Heart left ventricle (tissue), 16 donors: ENCODE data around the gene DISP2. TPM values are rescaled to one million over a fixed set of nuclear protein-coding genes. Genes with fewer than 3 reads are reported as not detected.

Experiments
- ATAC-seq, 4 donors: fragments of 200-7000 bp; cut with Tn5 transposase; one replicate each; pipeline ENCODE4 v1.9.1; 2020 to 2022; ENCODE audit warnings: moderate library complexity in 4 of 4, mild to moderate bottlenecking in 3 of 4, moderate number of reproducible peaks in 1 of 4
- DNase-seq, 5 donors: peaks; one replicate each; pipeline ENCODE4 v3.0.0-alpha.2; 2020
- H3K27ac ChIP-seq, 12 donors: fragments of 200-600 bp; sonication (generic) in 4 of 12; one replicate each; pipeline versions ENCODE4 v1.5.0 to v1.8.0; 2016 to 2022; ENCODE audit warnings: mild to moderate bottlenecking in 2 of 12
- H3K27me3 ChIP-seq, 9 donors: fragments of 200-600 bp; sonication (generic) in 2 of 9; one replicate each; pipeline versions ENCODE4 v1.5.1 to v1.8.0; 2016 to 2022; ENCODE audit warnings: mild to moderate bottlenecking in 3 of 9
- H3K36me3 ChIP-seq, 9 donors: fragments of 200-600 bp; sonication (generic) in 2 of 9; one replicate each; pipeline versions ENCODE4 v1.5.0 to v1.8.0; 2018 to 2022; ENCODE audit warnings: mild to moderate bottlenecking in 2 of 9
- H3K4me1 ChIP-seq, 12 donors: fragments of 200-600 bp; sonication (generic) in 4 of 12; one replicate each; pipeline versions ENCODE4 v1.5.0 to v1.8.0; 2016 to 2022; ENCODE audit warnings: mild to moderate bottlenecking in 3 of 12
- H3K4me3 ChIP-seq, 12 donors: fragments of 200-600 bp; sonication (generic) in 4 of 12; one replicate each; pipeline versions ENCODE4 v1.5.0 to v1.8.0; 2017 to 2022; ENCODE audit warnings: mild to moderate bottlenecking in 9 of 12, moderate library complexity in 4 of 12
- H3K9me3 ChIP-seq, 12 donors: fragments of 200-600 bp; sonication (generic) in 4 of 12; one replicate each; pipeline versions ENCODE4 v1.5.0 to v1.8.0; 2016 to 2022; ENCODE audit warnings: mild to moderate bottlenecking in 1 of 12
- CTCF ChIP-seq, 12 donors: fragments of 200-600 bp; sonication (generic) in 4 of 12; IDR thresholded peaks; one replicate each; pipeline versions ENCODE4 v1.5.0 to v1.8.0; 2018 to 2022; ENCODE audit warnings: antibody characterized with exemption in 12 of 12, mild to moderate bottlenecking in 5 of 12
- POLR2A ChIP-seq, 2 donors: fragments of 450-650 bp; IDR thresholded peaks; one replicate each; pipeline ENCODE4 v1.6.1; 2017; ENCODE audit warnings: antibody characterized with exemption in 2 of 2, mild to moderate bottlenecking in 2 of 2, moderate library complexity in 2 of 2
- WGBS, 4 donors: extraction: QIAGEN DNeasy Blood & Tissue Kit in 2 of 4; methylation state at CpG; one replicate each; pipeline versions ENCODE4 v1.1.5 to v1.1.7; 2013 to 2018; 5-methylcytosine and 5-hydroxymethylcytosine counted together
- intact Hi-C, 10 donors: fragments of 100-400 bp; cut with DNase I; formaldehyde crosslinking; loops; one replicate each; pipeline versions ENCODE4 v1.11.1 to v1.14.2; 2022
- polyA plus RNA-seq, 2 donors: library from polyadenylated mRNA; stranded (reverse); fragments of 200-250 nt; gene quantifications; one replicate each; pipeline ENCODE4 v1.2.3, GENCODE V29; 2013
- total RNA-seq, 9 donors: library from RNA; depleted of rRNA in 2 of 9; stranded (reverse); fragments of >200 nt in 2 of 9; fragmentation: NEBNext Ultra II Directional in 3 of 9; extraction: Animal tissue kit (Norgen Biotek cat#: 25700) in 3 of 9; gene quantifications; one replicate each; pipeline versions ENCODE4 v1.1.0 to v1.2.4, GENCODE V29; 2016 to 2023
- donor health status: ischemic (EF 13 %, LVEDD 7.1; RV severe dilation, severe dysfunction).
- donor health status: healthy with polysubstance abuse.
- donor health status: DM: no; HTN: yes; CAD: no.
- donor health status: DM: no; HTN: no; CAD: no.
- donor health status: ischemic (EF 25% LVEDD 6.9; RV normal size, moderate dysfunction).
- donor health status: ischemic (EF 25% LVEDD 5.7; RV mildly dilated, moderate dysfunction).
- donor health status: healthy.
- donor health status: DM: yes; HTN: yes; CAD: no.
- donor health status: ischemic (EF 35%, LVEDD 5.7; RV mildly dilated, moderate dysfunction).
- donor health status: nonischemic (EF 11% LVEDD 7.7; RV severe dilation, severe dysfunction).
- donor health status: DM: yes; HTN: yes; CAD: no.
- donor health status: PGD.
- donor health status: ischemic (EF 29% LVEDD 5.4; RV normal size, mild dysfunction).
- donor health status: nonischemic (EF 23%, LVEDD 6.1; RV moderate dilation, normal function).

Gene DISP2
- total and polyA plus RNA-seq, 11 donors: 0.10 to 1.8 (median 0.40) TPM

GRCh38 chr15:40345867-40346578 lies 12.0 kb upstream of the DISP2 start:
- H3K4me3 ChIP-seq: no peak overlapping the region
- ATAC-seq (no peak), DNase-seq (peak in 1 of 5 donors; percentile 33)
- no peaks in the 10 kb centered on the region for H3K9me3 ChIP-seq
- H3K27ac ChIP-seq: no peak overlapping the region
- no peak for TF ChIP-seq CTCF (IDR thresholded peaks at IDR 0.05)
- TF ChIP-seq POLR2A (IDR thresholded peaks at IDR 0.05): no peak
- intact Hi-C loops: loop anchor here in 1 of 10 donors (2.0 kb wide), 1 partner anchor 75 kb away; no protein-coding TSS in a partner anchor
- peaks cover 13 to 44% (median 28%) of the 10 kb centered on the region in 12 donors for H3K4me1 ChIP-seq
- no peaks in the 10 kb centered on the region for H3K27me3 ChIP-seq
- WGBS, 4 donors: 93 to 99% (median 96%) methylated on average over 4 to 6 of the region's 6 CpGs
- no peaks in the 10 kb centered on the region for H3K36me3 ChIP-seq

GRCh38 chr15:40346579-40347558 lies 11.2 kb upstream of the DISP2 start:
- H3K27ac ChIP-seq: no peak overlapping the region
- H3K36me3 ChIP-seq: no peaks in the 10 kb centered on the region
- no peaks in the 10 kb centered on the region for H3K9me3 ChIP-seq
- intact Hi-C loops: no loop called here
- ATAC-seq: no peak
- WGBS, 4 donors: 87 to 91% (median 88%) methylated on average over 14 to 15 of the region's 15 CpGs
- H3K4me3 ChIP-seq: no peak overlapping the region
- peak in 1 of 5 donors; percentile 59 for DNase-seq
- H3K27me3 ChIP-seq: no peaks in the 10 kb centered on the region
- no peak for TF ChIP-seq CTCF (IDR thresholded peaks at IDR 0.05)
- TF ChIP-seq POLR2A (IDR thresholded peaks at IDR 0.05): no peak
- H3K4me1 ChIP-seq: peaks cover 7 to 36% (median 19%) of the 10 kb centered on the region in 12 donors

GRCh38 chr15:40347559-40348473 lies 10.2 kb upstream of the DISP2 start:
- no peaks in the 10 kb centered on the region for H3K36me3 ChIP-seq
- peak in 1 of 5 donors; percentile 33 for DNase-seq
- TF ChIP-seq POLR2A (IDR thresholded peaks at IDR 0.05) (no peak), CTCF (IDR thresholded peaks at IDR 0.05) (no peak)
- 89 to 93% (median 89%) methylated on average over 8 to 11 of the region's 11 CpGs for WGBS, 4 donors
- no peak overlapping the region for H3K4me3 ChIP-seq
- intact Hi-C loops: no loop called here
- H3K9me3 ChIP-seq: no peaks in the 10 kb centered on the region
- H3K27me3 ChIP-seq: no peaks in the 10 kb centered on the region
- peaks cover 3 to 30% (median 15%) of the 10 kb centered on the region in 12 donors for H3K4me1 ChIP-seq
- ATAC-seq: no peak
- H3K27ac ChIP-seq: no peak overlapping the region
